DND-41 (cell line): ENCODE results near the gene IL18RAP.

Experiments
- ATAC-seq: fragments of 200-7000 bp; cut with Tn5 transposase; 3 replicates; pipeline ENCODE4 v1.9.1; 2021; ENCODE audit warnings: low read depth; ENCODE audit not compliant: insufficient read depth
- DNase-seq: peaks from one replicate; pipeline ENCODE4 v3.0.0-alpha.2; 2020
- H2AFZ ChIP-seq: 2 replicates; pipeline ENCODE4 v1.6.0; 2012; ENCODE audit warnings: low read depth, low read length
- H3K27ac ChIP-seq: 2 replicates; pipeline ENCODE4 v1.5.1; 2012; ENCODE audit warnings: low read length, inconsistent platforms
- H3K27me3 ChIP-seq: fragments of 200-600 bp; sonication (generic); 2 replicates; pipeline ENCODE4 v1.6.0; 2012; ENCODE audit warnings: low read length, mild to moderate bottlenecking, inconsistent platforms; ENCODE audit not compliant: insufficient read depth, poor library complexity
- H3K36me3 ChIP-seq: 2 replicates; pipeline ENCODE4 v1.5.1; 2012; ENCODE audit warnings: low read length, inconsistent platforms; ENCODE audit not compliant: insufficient read depth
- H3K4me1 ChIP-seq: 2 replicates; pipeline ENCODE4 v1.5.1; 2012; ENCODE audit warnings: mild to moderate bottlenecking, low read length; ENCODE audit not compliant: insufficient read depth
- H3K4me2 ChIP-seq: 2 replicates; pipeline ENCODE4 v1.6.0; 2012; ENCODE audit warnings: mild to moderate bottlenecking, moderate library complexity, low read length, inconsistent platforms; ENCODE audit not compliant: insufficient read depth
- H3K4me3 ChIP-seq, 2 experiments: fragments of 200-600 bp in 1 of 2; shearing (Covaris generic) in 1 of 2; 2 replicates each; pipeline ENCODE4 v1.5.1; 2012 to 2016; ENCODE audit warnings: inconsistent platforms in 2 of 2, low read length in 2 of 2, mild to moderate bottlenecking in 2 of 2, low read depth in 1 of 2, moderate library complexity in 1 of 2
- H3K79me2 ChIP-seq: 2 replicates; pipeline ENCODE4 v1.6.0; 2012; ENCODE audit warnings: low read length, inconsistent platforms; ENCODE audit not compliant: insufficient read depth
- H3K9ac ChIP-seq: 2 replicates; pipeline ENCODE4 v1.6.0; 2012; ENCODE audit warnings: low read depth, mild to moderate bottlenecking, inconsistent platforms, low read length, moderate library complexity
- H3K9me3 ChIP-seq: 2 replicates; pipeline ENCODE4 v1.5.1; 2012; ENCODE audit warnings: low read length, moderate library complexity, mild to moderate bottlenecking, inconsistent platforms; ENCODE audit not compliant: insufficient read depth, severe bottlenecking
- H4K20me1 ChIP-seq: 2 replicates; pipeline ENCODE4 v1.6.0; 2012; ENCODE audit warnings: low read length; ENCODE audit not compliant: insufficient read depth
- EZH2 ChIP-seq: IDR thresholded peaks from 3 replicates; pipeline ENCODE4 v1.6.1; 2012; ENCODE audit warnings: borderline replicate concordance, low read depth, mild to moderate bottlenecking, moderate library complexity, low read length, inconsistent platforms; ENCODE audit not compliant: severe bottlenecking
- TF ChIP-seq, protein P1 (sequence below): IDR thresholded peaks from 2 replicates; pipeline ENCODE4 v1.5.1; 2012; ENCODE audit warnings: borderline replicate concordance, low read length, moderate library complexity, mild to moderate bottlenecking; ENCODE audit not compliant: poor library complexity, severe bottlenecking; ENCODE audit errors: extremely low read depth

Gene IL18RAP

DNA sequence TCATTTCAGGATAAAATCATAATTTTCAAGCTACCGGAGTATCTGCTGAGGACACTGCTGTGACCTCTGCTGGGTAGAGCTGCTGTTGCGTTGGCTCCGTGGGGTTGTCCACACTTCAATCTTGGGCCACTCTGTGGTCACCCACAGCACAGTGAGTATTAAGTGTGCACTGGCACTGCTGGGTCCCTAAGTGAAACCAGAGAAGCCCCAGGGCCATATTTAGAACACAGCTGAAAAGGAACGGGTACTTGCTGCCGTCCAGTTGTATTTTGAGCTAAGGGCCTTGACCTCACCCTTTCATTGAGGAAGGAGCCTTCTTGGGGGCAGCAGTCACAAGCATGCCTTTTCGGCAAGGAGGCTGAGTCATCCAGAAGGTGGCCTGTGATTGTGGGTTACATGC, 60.1 kb downstream of the IL18RAP start:
- no peaks in the 10 kb centered on the region for H4K20me1 ChIP-seq
- DNase-seq (no peak), ATAC-seq (no peak)
- H3K9ac ChIP-seq, result no peak overlapping the region
- no peak overlapping the region for H3K27ac ChIP-seq
- H3K79me2 ChIP-seq, result no peaks in the 10 kb centered on the region
- H3K36me3 ChIP-seq, result no peaks in the 10 kb centered on the region
- no peak overlapping the region for H3K4me3 ChIP-seq
- H3K9me3 ChIP-seq, result no peaks in the 10 kb centered on the region
- H3K27me3 ChIP-seq, result no peaks in the 10 kb centered on the region
- no peak overlapping the region for H3K4me2 ChIP-seq
- no peak for TF ChIP-seq EZH2
- TF ChIP-seq, protein P1, sequence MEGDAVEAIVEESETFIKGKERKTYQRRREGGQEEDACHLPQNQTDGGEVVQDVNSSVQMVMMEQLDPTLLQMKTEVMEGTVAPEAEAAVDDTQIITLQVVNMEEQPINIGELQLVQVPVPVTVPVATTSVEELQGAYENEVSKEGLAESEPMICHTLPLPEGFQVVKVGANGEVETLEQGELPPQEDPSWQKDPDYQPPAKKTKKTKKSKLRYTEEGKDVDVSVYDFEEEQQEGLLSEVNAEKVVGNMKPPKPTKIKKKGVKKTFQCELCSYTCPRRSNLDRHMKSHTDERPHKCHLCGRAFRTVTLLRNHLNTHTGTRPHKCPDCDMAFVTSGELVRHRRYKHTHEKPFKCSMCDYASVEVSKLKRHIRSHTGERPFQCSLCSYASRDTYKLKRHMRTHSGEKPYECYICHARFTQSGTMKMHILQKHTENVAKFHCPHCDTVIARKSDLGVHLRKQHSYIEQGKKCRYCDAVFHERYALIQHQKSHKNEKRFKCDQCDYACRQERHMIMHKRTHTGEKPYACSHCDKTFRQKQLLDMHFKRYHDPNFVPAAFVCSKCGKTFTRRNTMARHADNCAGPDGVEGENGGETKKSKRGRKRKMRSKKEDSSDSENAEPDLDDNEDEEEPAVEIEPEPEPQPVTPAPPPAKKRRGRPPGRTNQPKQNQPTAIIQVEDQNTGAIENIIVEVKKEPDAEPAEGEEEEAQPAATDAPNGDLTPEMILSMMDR, result no peak
- no peaks in the 10 kb centered on the region for H3K4me1 ChIP-seq
- H2AFZ ChIP-seq, result no peak overlapping the region

DNA sequence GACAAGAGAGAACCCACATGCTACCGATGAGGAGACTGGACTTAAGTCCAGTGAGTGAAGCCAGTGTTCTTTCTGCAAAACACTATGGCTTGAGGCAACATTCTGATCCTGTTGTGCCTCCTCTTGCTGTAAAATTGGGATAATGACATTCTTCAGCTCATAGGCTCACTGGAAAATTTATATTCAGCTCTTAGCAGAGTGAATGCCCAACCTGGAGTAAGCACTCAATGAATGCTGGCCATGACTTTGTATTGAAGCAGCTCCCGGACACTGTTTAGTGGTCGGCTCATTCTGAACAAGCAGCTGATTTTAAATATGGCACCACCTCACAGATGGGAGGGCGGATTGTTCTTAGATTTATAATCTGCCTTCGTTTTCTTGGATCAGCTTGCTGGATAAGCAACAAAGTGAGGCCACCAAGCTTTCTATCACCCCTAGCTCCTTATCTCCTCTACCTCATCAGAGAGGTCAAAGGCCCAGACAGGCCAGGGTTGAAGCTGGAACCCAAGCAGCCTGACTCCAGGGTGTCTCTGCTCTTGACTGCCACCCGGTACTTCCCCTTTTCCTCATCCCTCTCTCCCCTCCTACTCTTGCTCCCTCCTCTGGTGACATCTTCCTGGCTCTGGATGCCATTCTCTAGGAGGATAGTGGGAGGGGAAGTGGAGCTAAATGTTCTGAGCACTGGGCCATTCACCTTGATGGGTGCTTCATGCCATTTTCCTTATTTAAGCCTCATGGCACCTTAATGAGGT, 61.5 kb downstream of the IL18RAP start:
- no peaks in the 10 kb centered on the region for H3K27me3 ChIP-seq
- no peaks in the 10 kb centered on the region for H3K4me1 ChIP-seq
- H3K4me2 ChIP-seq, result no peak overlapping the region
- H4K20me1 ChIP-seq, result no peaks in the 10 kb centered on the region
- no peaks in the 10 kb centered on the region for H3K79me2 ChIP-seq
- DNase-seq (no peak), ATAC-seq (no peak)
- no peak overlapping the region for H3K27ac ChIP-seq
- no peaks in the 10 kb centered on the region for H3K36me3 ChIP-seq
- H3K4me3 ChIP-seq, result no peak overlapping the region
- H3K9ac ChIP-seq, result no peak overlapping the region
- no peaks in the 10 kb centered on the region for H3K9me3 ChIP-seq
- H2AFZ ChIP-seq, result no peak overlapping the region
- TF ChIP-seq, protein P1, result no peak
- no peak for TF ChIP-seq EZH2

DNA sequence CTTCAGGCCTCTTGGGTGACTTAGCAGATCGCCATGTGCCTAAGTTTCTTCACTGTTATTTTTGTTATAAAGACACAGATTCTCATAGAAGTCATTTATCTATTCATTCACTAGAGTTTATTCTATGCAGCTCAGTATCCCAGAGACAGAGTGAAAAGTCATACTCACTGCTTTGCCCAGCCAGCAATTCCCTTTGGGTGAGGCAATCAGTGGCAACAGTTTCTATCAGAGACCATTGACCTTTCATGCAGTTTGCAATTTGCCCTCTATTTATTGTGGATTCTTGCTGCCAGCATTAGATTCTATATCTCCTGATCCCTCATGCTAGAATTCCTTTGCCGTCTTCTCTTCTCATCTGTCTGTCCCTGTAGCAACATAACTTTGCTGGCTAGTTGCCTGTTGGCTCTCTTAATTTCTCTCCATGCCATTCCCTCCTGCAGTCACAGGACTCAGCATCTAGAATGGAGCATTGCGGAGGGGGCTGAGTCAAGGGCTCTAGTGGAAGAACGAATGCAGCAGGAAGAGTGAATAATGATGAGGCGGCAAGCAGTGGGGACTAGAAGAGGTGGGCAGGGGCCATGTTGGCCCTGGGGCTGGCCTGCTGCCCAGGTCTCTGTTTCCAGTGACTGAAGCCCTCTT, 62.3 kb downstream of the IL18RAP start:
- no peak overlapping the region for H3K27ac ChIP-seq
- no peaks in the 10 kb centered on the region for H3K79me2 ChIP-seq
- no peak overlapping the region for H3K9ac ChIP-seq

More for the DNA sequence above, 62.3 kb downstream of the IL18RAP start:
- Histone ChIP-seq H3K4me3 (no peak overlapping the region), H3K36me3 (no peaks in the 10 kb centered on the region), H3K4me1 (no peaks in the 10 kb centered on the region), H3K27me3 (no peaks in the 10 kb centered on the region), H3K4me2 (no peak overlapping the region), H4K20me1 (no peaks in the 10 kb centered on the region), H2AFZ (no peak overlapping the region), H3K9me3 (no peaks in the 10 kb centered on the region)
- no peak for ATAC-seq
- TF ChIP-seq EZH2, result no peak
- TF ChIP-seq, protein P1, result no peak
- no peak for DNase-seq
